GM19099 (cell line): ENCODE results near the gene BACH2.

Experiments used
- POLR2A ChIP-seq: IDR thresholded peaks from 3 replicates; pipeline ENCODE4 v1.6.1; 2011; ENCODE audit warnings: low read depth; ENCODE audit not compliant: insufficient read length; ENCODE audit errors: extremely low read depth

The BACH2 gene

DNA sequence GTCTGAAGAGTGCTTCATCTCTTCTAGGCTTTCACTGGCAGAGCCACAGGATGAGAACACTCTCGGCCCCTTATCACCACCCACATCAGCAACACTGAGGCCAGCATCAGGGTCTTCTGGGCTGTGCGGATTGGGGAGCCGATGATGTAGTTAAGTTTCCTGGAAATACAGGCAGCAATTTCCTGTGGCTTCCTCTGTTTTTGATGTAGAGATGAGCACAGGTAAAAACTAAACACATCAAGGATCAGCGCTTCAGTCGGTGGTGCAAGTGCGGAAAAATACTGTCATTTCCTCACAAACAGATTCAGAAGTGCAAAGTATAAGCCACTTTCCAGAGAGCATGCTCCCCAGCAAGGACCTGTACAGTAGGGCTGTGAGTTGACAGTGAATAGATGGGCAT is 62.6 kb downstream of the BACH2 start:
- TF ChIP-seq POLR2A = no peak

DNA sequence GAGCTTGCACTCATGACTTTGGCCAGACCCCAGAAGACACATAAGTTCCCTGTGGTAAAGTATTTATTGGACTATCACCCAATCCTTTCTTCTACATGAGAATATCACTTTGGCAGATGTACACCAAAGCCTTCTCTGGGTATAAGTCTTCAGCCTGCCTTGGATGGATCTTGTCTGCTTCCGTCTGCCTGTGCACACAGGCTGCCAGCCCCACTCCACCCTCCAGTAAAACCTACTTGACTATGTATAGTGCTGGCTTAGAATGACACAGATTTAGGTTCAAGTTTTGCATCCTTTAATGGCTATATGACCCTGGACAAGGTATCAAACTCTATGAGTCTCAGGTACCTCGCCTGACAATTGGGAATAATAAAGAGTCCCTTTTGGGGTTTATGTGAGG is 63.4 kb downstream of the BACH2 start:
- no peak for TF ChIP-seq POLR2A

DNA sequence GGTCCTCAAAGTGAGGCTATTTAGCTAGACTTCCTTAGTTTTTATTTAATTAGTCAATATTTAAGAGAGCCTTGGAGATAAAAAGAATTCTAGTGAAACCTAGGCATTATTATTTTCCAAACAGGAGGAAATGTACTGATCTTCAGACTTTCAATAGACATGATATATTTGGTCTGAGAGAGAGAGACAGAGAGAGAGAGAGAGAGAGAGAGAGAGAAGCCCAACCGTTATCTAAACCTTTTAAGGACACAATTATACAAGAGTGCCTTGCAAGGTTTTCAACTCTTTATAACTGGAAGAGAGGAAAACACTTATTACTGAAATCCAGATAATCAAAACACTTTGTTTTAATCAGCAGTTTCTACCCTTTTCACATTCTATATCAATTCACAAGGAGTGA is 64.8 kb downstream of the BACH2 start:
- TF ChIP-seq POLR2A = no peak

DNA sequence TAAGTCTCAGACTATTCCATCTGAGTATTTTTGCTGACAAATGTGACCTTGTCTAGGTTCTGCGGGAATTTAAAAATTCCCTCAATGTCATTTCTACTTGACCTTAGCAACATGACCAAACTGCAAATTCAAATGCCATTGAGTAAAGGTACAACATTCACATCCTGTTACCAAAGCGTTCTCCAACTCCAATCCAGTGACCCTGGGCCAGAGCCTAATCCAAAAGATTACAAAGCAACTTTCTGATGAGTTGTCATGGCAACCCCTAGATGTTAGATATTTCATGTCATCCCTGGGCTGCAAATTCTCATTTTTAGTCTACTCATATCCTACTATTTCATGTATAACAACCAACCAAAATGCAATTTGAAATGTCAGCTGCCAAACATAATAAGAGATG is 65.3 kb downstream of the BACH2 start:
- TF ChIP-seq POLR2A = no peak

DNA sequence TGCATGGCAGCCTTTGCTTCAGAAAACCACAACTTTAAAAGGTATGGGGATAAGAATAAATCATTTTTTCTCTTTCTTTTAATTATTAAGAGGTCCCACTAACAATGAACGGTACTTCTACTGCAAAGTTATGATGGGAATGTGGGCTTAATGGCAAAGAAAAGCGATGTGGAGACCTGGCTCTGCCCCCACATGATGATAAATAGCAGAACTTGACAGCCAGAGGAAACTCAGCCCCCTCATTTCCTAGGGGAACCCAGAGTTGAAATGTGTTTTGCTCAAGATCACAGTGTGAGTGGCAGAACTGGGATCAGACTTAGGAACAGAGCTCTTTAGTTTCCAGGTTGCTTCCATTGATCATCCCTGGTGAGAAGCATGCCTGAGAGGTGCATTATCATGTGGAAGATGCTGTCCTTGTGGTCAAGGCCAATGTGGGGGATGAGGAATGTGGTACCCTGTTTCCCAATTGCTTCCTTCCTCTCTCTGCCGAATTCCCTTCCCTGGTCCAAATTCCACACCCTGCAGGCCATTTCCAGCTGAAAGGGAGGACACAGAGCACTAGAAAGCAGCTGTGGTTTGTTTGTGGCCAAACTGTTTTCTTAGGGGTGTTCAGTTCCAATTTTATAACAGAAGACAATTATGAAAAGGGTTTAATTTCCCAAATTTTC is 66.0 kb downstream of the BACH2 start:
- no peak for TF ChIP-seq POLR2A

DNA sequence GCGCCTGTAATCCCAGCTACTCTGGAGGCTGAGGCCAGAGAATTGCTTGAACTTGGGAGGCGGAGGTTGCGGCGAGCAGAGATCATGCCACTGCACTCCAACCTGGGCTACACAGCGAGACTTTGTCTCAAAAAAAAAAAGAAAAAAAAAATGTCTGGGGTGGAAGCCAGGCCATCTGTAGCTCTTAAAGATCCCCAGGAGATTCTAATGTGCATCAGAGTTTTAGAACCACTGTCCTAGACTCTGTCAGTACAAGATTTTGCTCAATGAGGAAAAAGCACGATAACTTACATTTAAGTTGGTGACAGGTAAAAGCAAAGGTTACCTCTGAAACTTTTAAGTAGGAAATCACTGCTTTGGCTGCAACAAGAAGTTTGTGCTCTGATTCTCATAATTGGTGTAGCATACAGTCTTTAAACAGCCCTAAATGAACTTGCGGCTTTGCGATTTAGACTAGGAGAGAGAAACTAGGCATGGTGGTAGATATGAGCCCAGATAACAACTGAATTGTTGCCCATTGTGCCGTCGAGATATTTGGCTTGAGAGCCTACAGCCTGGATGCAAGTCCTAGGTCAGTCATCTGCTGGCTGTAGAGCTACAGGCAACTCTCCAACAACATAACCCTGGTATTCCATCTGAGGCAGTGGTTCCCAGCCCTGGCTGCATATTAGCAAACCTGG is 67.2 kb downstream of the BACH2 start:
- TF ChIP-seq POLR2A = no peak

DNA sequence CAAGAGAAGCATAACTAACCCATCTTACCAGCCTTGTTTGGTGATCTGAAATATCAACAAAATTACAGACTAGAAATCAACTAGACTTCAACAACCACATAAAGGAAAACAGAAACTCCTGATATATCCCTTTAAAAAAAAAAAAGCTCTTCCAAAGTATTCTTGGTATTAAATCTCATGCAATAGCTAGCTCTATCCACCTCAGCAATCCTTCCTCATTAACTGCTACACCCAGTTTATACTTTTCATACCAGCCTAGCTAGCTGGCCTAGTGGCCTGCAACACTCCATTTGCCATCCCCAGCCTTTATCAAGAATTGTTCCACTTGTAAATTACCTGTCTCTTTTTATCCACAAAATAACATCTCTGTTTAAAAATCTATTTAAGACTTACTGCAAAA is 69.0 kb downstream of the BACH2 start:
- no peak for TF ChIP-seq POLR2A

DNA sequence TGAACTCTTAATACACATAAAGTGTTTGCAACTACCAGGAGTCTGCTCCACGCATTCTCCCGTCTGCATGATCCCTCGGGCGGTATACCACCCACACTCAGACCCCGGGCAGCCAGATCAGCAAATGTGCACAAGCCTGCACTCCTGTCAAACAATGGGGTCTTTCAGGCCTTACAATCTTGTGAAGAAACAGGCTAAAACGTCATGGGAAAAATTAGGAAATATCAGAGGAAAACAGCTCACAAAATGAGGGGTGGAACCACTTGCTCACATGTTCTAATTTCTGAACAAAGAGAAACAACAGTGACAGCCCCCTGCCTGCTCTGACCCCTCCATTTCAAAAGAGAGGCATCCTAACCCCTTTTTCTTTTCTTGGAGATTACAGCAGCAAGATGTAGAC is 69.4 kb downstream of the BACH2 start:
- TF ChIP-seq POLR2A = no peak

DNA sequence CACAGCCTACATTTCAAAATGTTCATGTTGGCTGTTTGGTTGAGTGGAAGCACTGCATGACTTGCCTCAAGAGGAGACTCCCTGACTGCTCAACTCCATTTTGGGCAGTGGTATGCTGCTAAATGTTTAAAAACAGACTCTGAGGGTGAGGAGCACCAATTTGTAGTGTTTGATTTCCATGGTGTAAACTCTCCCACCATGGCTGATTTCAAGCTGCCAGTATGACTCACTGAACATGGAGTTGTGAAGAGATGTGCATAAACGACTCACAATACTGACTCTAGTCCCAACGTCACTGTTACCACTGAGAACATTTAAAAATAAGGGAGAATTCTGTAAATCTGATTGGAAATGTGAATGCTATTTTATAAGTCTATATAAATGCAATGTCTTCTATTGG is 70.4 kb downstream of the BACH2 start:
- TF ChIP-seq POLR2A = no peak

DNA sequence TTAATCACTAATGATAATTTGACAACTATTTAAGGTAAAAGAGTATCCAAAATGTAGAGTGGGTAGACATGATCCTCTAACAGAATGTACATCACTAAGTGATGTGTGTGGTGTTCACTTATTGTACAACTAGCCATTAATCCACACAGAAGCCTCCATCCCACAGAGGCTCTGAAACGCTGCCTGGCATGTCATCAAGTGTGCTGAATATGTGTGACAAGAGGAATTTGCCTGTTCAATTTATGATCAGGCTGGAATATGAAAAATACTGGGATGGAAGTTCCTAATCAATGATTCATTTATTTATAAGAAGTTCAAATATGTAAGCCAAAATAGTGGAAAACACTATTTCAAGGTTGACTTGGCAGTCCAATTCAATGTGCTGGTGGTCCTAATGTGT is 72.4 kb downstream of the BACH2 start:
- TF ChIP-seq POLR2A = no peak

DNA sequence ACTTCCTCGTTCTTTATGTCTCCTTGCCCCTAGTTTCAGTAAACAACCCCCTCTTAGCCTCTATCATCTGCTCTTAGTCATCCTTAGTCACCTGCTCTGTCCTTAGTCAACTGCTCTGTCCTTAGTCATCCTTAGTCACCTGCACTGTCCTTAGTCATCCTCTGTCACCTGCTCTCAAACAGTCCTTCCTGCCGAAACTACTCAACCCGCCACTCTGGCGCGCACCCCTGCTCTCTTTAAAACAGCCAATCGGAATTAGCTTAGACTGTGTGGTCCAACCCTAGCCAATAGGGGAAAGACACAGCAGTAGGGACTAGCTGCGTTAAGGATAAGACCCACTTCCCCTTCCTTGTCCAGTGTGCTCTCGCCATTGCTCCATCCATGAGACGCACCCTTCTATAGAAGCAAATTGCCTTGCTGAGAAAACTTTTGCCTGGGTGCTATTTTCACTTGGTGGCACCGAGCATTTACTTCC is 73.9 kb downstream of the BACH2 start:
- TF ChIP-seq POLR2A = no peak

DNA sequence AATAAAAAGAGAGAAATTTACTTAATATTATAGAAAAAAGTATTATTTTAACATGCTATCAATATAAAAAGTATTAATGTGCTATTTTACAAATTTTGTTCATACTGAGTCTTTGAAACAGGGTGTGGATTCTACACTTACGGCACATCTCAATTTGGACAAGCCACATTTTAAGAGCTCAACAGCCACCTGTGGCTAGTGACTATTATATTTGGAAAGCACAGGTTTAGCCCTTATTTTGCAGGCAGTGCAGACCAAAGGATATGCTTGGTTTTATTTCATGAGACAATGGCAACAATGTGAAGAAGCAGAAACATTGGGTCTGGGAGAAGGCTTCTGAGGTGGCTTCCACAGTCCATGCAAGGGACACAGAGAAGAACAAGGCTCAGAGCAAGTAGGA is 74.6 kb downstream of the BACH2 start:
- no peak for TF ChIP-seq POLR2A

DNA sequence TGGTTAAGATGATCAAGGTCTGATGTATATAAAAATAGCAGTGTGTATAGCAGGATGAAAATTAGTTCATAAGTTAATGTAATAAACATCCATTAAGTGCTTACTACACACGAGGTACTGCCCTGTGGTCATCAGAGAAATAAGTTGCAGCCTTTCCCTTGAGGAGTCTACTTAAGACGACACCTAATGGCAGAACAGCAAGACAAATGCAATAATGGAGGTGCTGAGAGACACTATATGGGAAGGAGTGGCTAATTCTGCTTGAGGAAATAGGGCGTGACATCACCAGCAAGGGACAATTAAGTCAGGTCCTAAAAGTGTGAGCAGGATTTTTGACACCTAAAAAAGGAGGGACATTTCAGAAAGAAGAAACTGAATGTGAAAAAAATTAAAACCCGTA is 75.2 kb downstream of the BACH2 start:
- TF ChIP-seq POLR2A = no peak

DNA sequence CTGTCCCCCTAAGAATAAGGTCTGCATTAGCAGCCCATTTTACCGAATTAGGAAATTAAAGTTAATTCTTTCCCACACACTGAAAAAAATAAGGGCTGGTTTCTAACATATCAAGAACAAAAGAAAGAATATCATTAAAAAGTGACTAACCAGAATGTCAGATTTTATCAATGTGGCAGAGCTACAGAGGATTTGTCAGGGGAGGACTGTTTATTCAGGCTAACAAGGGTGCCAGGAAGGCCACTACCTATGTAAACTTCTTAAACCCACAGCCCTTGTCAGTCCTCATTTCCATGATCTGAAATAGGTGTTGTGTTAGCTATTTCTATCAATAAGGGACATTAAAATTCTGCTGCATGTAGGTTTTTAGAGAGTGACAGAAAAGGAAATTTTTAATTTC is 76.4 kb downstream of the BACH2 start:
- TF ChIP-seq POLR2A = no peak

DNA sequence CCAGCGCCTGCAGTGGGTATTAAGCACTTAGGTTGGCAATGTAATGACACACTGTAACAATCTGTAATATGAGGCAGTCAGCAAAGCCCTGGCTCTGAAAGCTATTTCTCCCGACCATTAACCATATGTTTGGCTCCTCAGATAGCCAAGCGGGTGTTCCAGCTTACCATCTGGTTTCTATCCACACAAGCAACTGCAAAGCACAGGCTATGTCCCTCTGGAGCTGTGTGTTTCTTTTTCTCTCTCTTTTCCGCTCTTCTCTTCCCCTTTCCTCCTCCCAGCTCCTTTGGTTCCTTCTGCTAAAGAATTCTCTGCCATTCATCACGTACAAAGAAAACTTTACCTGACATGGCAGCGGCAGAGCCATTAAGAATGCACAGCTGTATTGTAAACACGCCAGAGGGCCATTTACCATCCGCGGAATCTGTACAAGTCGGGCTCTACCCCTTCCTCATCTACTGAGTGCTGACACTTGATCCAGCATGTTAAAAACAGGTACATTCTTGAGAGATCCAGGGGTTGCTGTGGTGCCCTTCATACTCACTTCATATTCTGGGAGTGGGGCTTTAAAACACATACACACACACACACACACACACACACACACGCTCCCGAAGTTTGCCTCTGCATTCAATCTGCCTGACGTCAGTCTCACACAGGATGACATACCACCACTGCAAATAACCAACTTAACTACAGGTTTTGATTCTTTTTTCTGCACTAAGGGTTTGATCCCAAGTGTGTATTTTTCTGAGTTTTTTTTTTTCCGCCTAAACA is 77.2 kb downstream of the BACH2 start:
- TF ChIP-seq POLR2A = no peak

DNA sequence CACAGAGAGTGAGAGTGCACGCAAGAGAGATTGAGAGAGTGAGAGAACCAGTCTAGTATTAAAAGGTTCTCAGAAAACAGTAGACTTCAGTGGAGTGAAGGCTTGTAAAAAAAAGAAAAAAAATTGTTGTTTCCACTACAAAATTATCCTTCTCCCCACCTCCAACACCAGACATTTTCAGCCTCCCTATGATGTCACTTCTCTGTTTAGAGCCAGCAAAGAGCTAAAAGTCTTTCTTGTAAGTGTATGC is 77.8 kb downstream of the BACH2 start:
- TF ChIP-seq POLR2A = no peak
